Measurements from ENCODE around the gene SALL4.

The SALL4 gene

GRCh38 chr20:51759769-51760510 lies 42.4 kb downstream of the SALL4 start:
- no peaks in the 10 kb centered on the region for H3K9me3 ChIP-seq (ENCODE audit: insufficient read depth, low read depth, low read length)
- no peak overlapping the region for H3K14ac ChIP-seq (ENCODE audit: low read length)
- no peak overlapping the region for H4K91ac ChIP-seq (ENCODE audit: low read depth, low read length)
- no peak overlapping the region for H3K4me2 ChIP-seq (ENCODE audit: low read length)
- no peak overlapping the region for H2AK5ac ChIP-seq (ENCODE audit: low read length)
- no peak overlapping the region for H3K27ac ChIP-seq (ENCODE audit: low read depth, low read length)
- no peaks in the 10 kb centered on the region for H3K4me1 ChIP-seq (ENCODE audit: control insufficient read depth in 1 of 2, insufficient read depth in 2 of 2, low read length in 2 of 2)
- no peaks in the 10 kb centered on the region for H3K36me3 ChIP-seq (ENCODE audit: control insufficient read depth in 1 of 2, insufficient read depth in 2 of 2, low read length in 2 of 2)
- no peak overlapping the region for H4K8ac ChIP-seq (ENCODE audit: low read depth, low read length)
- no peak overlapping the region for H3K4me3 ChIP-seq (ENCODE audit: low read depth, low read length)
- no CpG with 5 or more reads among the region's 14 CpGs for WGBS (ENCODE audit: extremely low coverage, insufficient coverage, insufficient read length)
- H3K79me2 ChIP-seq (ENCODE audit: control insufficient read depth, insufficient read depth, low read length, poor library complexity): no peaks in the 10 kb centered on the region
- H4K12ac ChIP-seq (ENCODE audit: low read depth, low read length): no peak overlapping the region
- no peak overlapping the region for H2BK120ac ChIP-seq (ENCODE audit: insufficient read depth, low read length, poor library complexity)
- no peak overlapping the region for H2AFZ ChIP-seq (ENCODE audit: insufficient read depth, low read length, poor library complexity)
- no peak overlapping the region for H2BK12ac ChIP-seq (ENCODE audit: low read length)
- H3K4ac ChIP-seq (ENCODE audit: low read depth, low read length): no peak overlapping the region
- DNase-seq: no peak
- H3K18ac ChIP-seq (ENCODE audit: low read length): no peak overlapping the region
- H3K23ac ChIP-seq (ENCODE audit: low read length): no peak overlapping the region
- H3K27me3 ChIP-seq (ENCODE audit: insufficient read depth, low read length): no peaks in the 10 kb centered on the region
- H3K9ac ChIP-seq (ENCODE audit: low read length): no peak overlapping the region
- H3K79me1 ChIP-seq (ENCODE audit: low read length): no peaks in the 10 kb centered on the region
- no peak overlapping the region for H2BK5ac ChIP-seq (ENCODE audit: low read depth, low read length, poor library complexity)

- Histone ChIP-seq H2BK12ac (ENCODE audit: low read length) (no peak overlapping the region), H2BK120ac (ENCODE audit: insufficient read depth, low read length, poor library complexity) (no peak overlapping the region), H3K18ac (ENCODE audit: low read length) (no peak overlapping the region), H2BK5ac (ENCODE audit: low read depth, low read length, poor library complexity) (no peak overlapping the region), H4K8ac (ENCODE audit: low read depth, low read length) (no peak overlapping the region), H3K4me2 (ENCODE audit: low read length) (no peak overlapping the region), H4K91ac (ENCODE audit: low read depth, low read length) (no peak overlapping the region), H3K79me2 (ENCODE audit: control insufficient read depth, insufficient read depth, low read length, poor library complexity) (no peaks in the 10 kb centered on the region), H4K12ac (ENCODE audit: low read depth, low read length) (no peak overlapping the region), H3K36me3 (ENCODE audit: control insufficient read depth in 1 of 2, insufficient read depth in 2 of 2, low read length in 2 of 2) (no peaks in the 10 kb centered on the region), H3K4ac (ENCODE audit: low read depth, low read length) (no peak overlapping the region), H3K9ac (ENCODE audit: low read length) (no peak overlapping the region), H2AK5ac (ENCODE audit: low read length) (no peak overlapping the region), H3K4me3 (ENCODE audit: low read depth, low read length) (no peak overlapping the region), H3K9me3 (ENCODE audit: insufficient read depth, low read depth, low read length) (no peaks in the 10 kb centered on the region), H3K27me3 (ENCODE audit: insufficient read depth, low read length) (no peaks in the 10 kb centered on the region), H3K14ac (ENCODE audit: low read length) (no peak overlapping the region), H3K23ac (ENCODE audit: low read length) (no peak overlapping the region), H3K27ac (ENCODE audit: low read depth, low read length) (no peak overlapping the region), H3K79me1 (ENCODE audit: low read length) (no peaks in the 10 kb centered on the region), H3K4me1 (ENCODE audit: control insufficient read depth in 1 of 2, insufficient read depth in 2 of 2, low read length in 2 of 2) (no peaks in the 10 kb centered on the region), H2AFZ (ENCODE audit: insufficient read depth, low read length, poor library complexity) (no peak overlapping the region)
- no CpG with 5 or more reads among the region's 12 CpGs for WGBS (ENCODE audit: extremely low coverage, insufficient coverage, insufficient read length)
- DNase-seq: no peak
Measured at GRCh38 chr20:51758978-51759544, 43.3 kb downstream of the SALL4 start.

- Histone ChIP-seq H4K91ac (ENCODE audit: low read depth, low read length) (no peak overlapping the region), H4K12ac (ENCODE audit: low read depth, low read length) (no peak overlapping the region), H3K4me3 (ENCODE audit: low read depth, low read length) (no peak overlapping the region), H3K27ac (ENCODE audit: low read depth, low read length) (no peak overlapping the region), H2BK12ac (ENCODE audit: low read length) (no peak overlapping the region), H2BK5ac (ENCODE audit: low read depth, low read length, poor library complexity) (no peak overlapping the region), H2AK5ac (ENCODE audit: low read length) (no peak overlapping the region), H3K14ac (ENCODE audit: low read length) (no peak overlapping the region), H3K4ac (ENCODE audit: low read depth, low read length) (no peak overlapping the region), H3K4me2 (ENCODE audit: low read length) (no peak overlapping the region), H3K23ac (ENCODE audit: low read length) (no peak overlapping the region), H3K9ac (ENCODE audit: low read length) (no peak overlapping the region), H3K4me1 (ENCODE audit: control insufficient read depth in 1 of 2, insufficient read depth in 2 of 2, low read length in 2 of 2) (no peaks in the 10 kb centered on the region), H4K8ac (ENCODE audit: low read depth, low read length) (no peak overlapping the region), H3K9me3 (ENCODE audit: insufficient read depth, low read depth, low read length) (no peaks in the 10 kb centered on the region), H2AFZ (ENCODE audit: insufficient read depth, low read length, poor library complexity) (no peak overlapping the region), H3K18ac (ENCODE audit: low read length) (no peak overlapping the region), H3K79me2 (ENCODE audit: control insufficient read depth, insufficient read depth, low read length, poor library complexity) (no peaks in the 10 kb centered on the region), H3K79me1 (ENCODE audit: low read length) (no peaks in the 10 kb centered on the region), H3K36me3 (ENCODE audit: control insufficient read depth in 1 of 2, insufficient read depth in 2 of 2, low read length in 2 of 2) (no peaks in the 10 kb centered on the region), H2BK120ac (ENCODE audit: insufficient read depth, low read length, poor library complexity) (no peak overlapping the region), H3K27me3 (ENCODE audit: insufficient read depth, low read length) (no peaks in the 10 kb centered on the region)
- DNase-seq: no peak
- no CpG with 5 or more reads among the region's 10 CpGs for WGBS (ENCODE audit: extremely low coverage, insufficient coverage, insufficient read length)
Measured at GRCh38 chr20:51757226-51757625, 45.1 kb downstream of the SALL4 start.

- no peak overlapping the region for H2BK12ac ChIP-seq (ENCODE audit: low read length)
- H3K4me3 ChIP-seq (ENCODE audit: low read depth, low read length): no peak overlapping the region
- no peak overlapping the region for H3K9ac ChIP-seq (ENCODE audit: low read length)
- H3K23ac ChIP-seq (ENCODE audit: low read length): no peak overlapping the region
- H4K91ac ChIP-seq (ENCODE audit: low read depth, low read length): no peak overlapping the region
- H4K12ac ChIP-seq (ENCODE audit: low read depth, low read length): no peak overlapping the region
- no peaks in the 10 kb centered on the region for H3K79me2 ChIP-seq (ENCODE audit: control insufficient read depth, insufficient read depth, low read length, poor library complexity)
- H2BK5ac ChIP-seq (ENCODE audit: low read depth, low read length, poor library complexity): no peak overlapping the region
- no peak overlapping the region for H3K18ac ChIP-seq (ENCODE audit: low read length)
- H2AFZ ChIP-seq (ENCODE audit: insufficient read depth, low read length, poor library complexity): no peak overlapping the region
- H3K4ac ChIP-seq (ENCODE audit: low read depth, low read length): no peak overlapping the region
- H3K36me3 ChIP-seq (ENCODE audit: control insufficient read depth in 1 of 2, insufficient read depth in 2 of 2, low read length in 2 of 2): no peaks in the 10 kb centered on the region
- no peak overlapping the region for H2BK120ac ChIP-seq (ENCODE audit: insufficient read depth, low read length, poor library complexity)
- DNase-seq: no peak
- no peak overlapping the region for H4K8ac ChIP-seq (ENCODE audit: low read depth, low read length)
- H3K27ac ChIP-seq (ENCODE audit: low read depth, low read length): no peak overlapping the region
- no CpG with 5 or more reads among the region's 3 CpGs for WGBS (ENCODE audit: extremely low coverage, insufficient coverage, insufficient read length)
- H3K4me1 ChIP-seq (ENCODE audit: control insufficient read depth in 1 of 2, insufficient read depth in 2 of 2, low read length in 2 of 2): no peaks in the 10 kb centered on the region
- H3K4me2 ChIP-seq (ENCODE audit: low read length): no peak overlapping the region
- H3K9me3 ChIP-seq (ENCODE audit: insufficient read depth, low read depth, low read length): no peaks in the 10 kb centered on the region
- no peak overlapping the region for H2AK5ac ChIP-seq (ENCODE audit: low read length)
- no peak overlapping the region for H3K14ac ChIP-seq (ENCODE audit: low read length)
- H3K27me3 ChIP-seq (ENCODE audit: insufficient read depth, low read length): no peaks in the 10 kb centered on the region
- no peaks in the 10 kb centered on the region for H3K79me1 ChIP-seq (ENCODE audit: low read length)
Measured at GRCh38 chr20:51756653-51757052, 45.7 kb downstream of the SALL4 start.

Data from trophoblast cell (in vitro differentiated cells and primary cell).